Endothelial cell of umbilical vein (primary cell): ENCODE results near the gene IER3. TPM values are rescaled to one million over a fixed set of nuclear protein-coding genes. Genes with fewer than 3 reads are reported as not detected.

Experiments
- BruUV-seq: library from RNA; stranded (reverse); fragments of 400-500 nt; replicated peaks from 2 replicates; lab custom pipeline; 2021; lab: Mats Ljungman, UMichigan
- CTCF ChIA-PET: fragments of 300-600, 350-600 bp; sonication (Branson Sonifier 250); formaldehyde crosslinking; loops from one replicate; lab custom pipeline; 2021; ENCODE audit warnings: antibody characterized with exemption, inconsistent platforms; lab: Charles Lee
- POLR2A ChIA-PET: fragments of 300-600, 350-600 bp; sonication (Branson Sonifier 250); formaldehyde crosslinking; loops from one replicate; lab custom pipeline; 2021; ENCODE audit warnings: antibody characterized with exemption, inconsistent platforms; lab: Charles Lee
- DNase-seq: peaks from one replicate; pipeline ENCODE4 v3.0.0-alpha.2; 2011; ENCODE audit warnings: low read depth, low spot score
- FAIRE-seq: peaks from 2 replicates; lab custom pipeline; 2011; peaks lifted over from hg19 to GRCh38; lab: Jason Lieb, UNC
- H2AFZ ChIP-seq: 2 replicates; pipeline ENCODE4 v1.6.0; 2012; ENCODE audit warnings: low read depth, low read length, control low read depth, inconsistent platforms
- H3K27ac ChIP-seq: 2 replicates; pipeline ENCODE4 v1.5.1; 2011; ENCODE audit warnings: low read depth, mild to moderate bottlenecking, control low read depth, low read length, moderate library complexity; ENCODE audit not compliant: insufficient read depth
- H3K27me3 ChIP-seq, 2 experiments: 2 replicates each; pipeline versions ENCODE4 v1.6.0 to v1.6.1; 2011; ENCODE audit warnings: low read length in 2 of 2, mixed read lengths in 1 of 2; ENCODE audit not compliant: control insufficient read depth in 2 of 2, insufficient read depth in 2 of 2
- H3K36me3 ChIP-seq, 2 experiments: 2 replicates in 1 of 2; 3 replicates in 1 of 2; pipeline ENCODE4 v1.5.1; 2011; ENCODE audit warnings: low read length in 2 of 2, mild to moderate bottlenecking in 1 of 2, moderate library complexity in 1 of 2; ENCODE audit not compliant: control insufficient read depth in 2 of 2, insufficient read depth in 2 of 2; ENCODE audit errors: extremely low read depth in 1 of 2
- H3K4me1 ChIP-seq: 3 replicates; pipeline ENCODE4 v1.5.1; 2011; ENCODE audit warnings: mild to moderate bottlenecking, low read length; ENCODE audit not compliant: control insufficient read depth, insufficient read depth; ENCODE audit errors: extremely low read depth
- H3K4me2 ChIP-seq: 2 replicates; pipeline ENCODE4 v1.6.1; 2011; ENCODE audit warnings: low read length, control low read depth, mixed read lengths; ENCODE audit not compliant: insufficient read depth
- H3K4me3 ChIP-seq, 3 experiments: fragments of 200-600 bp in 1 of 3; sonication (generic), shearing (Covaris generic) in 1 of 3; replicated peaks in 1 of 3; 2 replicates each; pipeline ENCODE4 v1.5.1; 2011 to 2016; ENCODE audit warnings: control low read depth in 3 of 3, low read length in 3 of 3, mild to moderate bottlenecking in 2 of 3, inconsistent platforms in 1 of 3, low read depth in 1 of 3, moderate library complexity in 1 of 3; ENCODE audit not compliant: insufficient read depth in 1 of 3
- H3K79me2 ChIP-seq: 2 replicates; pipeline ENCODE4 v1.6.0; 2012; ENCODE audit warnings: low read length, inconsistent platforms; ENCODE audit not compliant: control insufficient read depth, insufficient read depth
- H3K9ac ChIP-seq: replicated peaks from 2 replicates; pipeline ENCODE3; 2011; ENCODE audit warnings: low read length, control low read depth; ENCODE audit not compliant: insufficient read depth; ENCODE audit errors: extremely low read depth
- H3K9me1 ChIP-seq: replicated peaks from 3 replicates; pipeline ENCODE4 v1.6.0; 2011; ENCODE audit warnings: mild to moderate bottlenecking, low read length; ENCODE audit not compliant: control insufficient read depth, insufficient read depth; ENCODE audit errors: extremely low read depth
- H3K9me3 ChIP-seq: replicated peaks from 2 replicates; pipeline ENCODE4 v1.5.1; 2012; ENCODE audit warnings: low read length, inconsistent platforms; ENCODE audit not compliant: control insufficient read depth, insufficient read depth
- H4K20me1 ChIP-seq: replicated peaks from 2 replicates; pipeline ENCODE3; 2011; ENCODE audit warnings: mild to moderate bottlenecking, low read length; ENCODE audit not compliant: control insufficient read depth, insufficient read depth; ENCODE audit errors: extremely low read depth
- CTCF ChIP-seq, 2 donors: IDR thresholded peaks; 1 replicate in 1 of 2; 2 replicates in 1 of 2; pipeline ENCODE4 v1.5.1; 2011; ENCODE audit warnings: low read length in 2 of 2, mild to moderate bottlenecking in 2 of 2, moderate library complexity in 2 of 2, control low read depth in 1 of 2, inconsistent platforms in 1 of 2, low read depth in 1 of 2; ENCODE audit not compliant: insufficient read depth in 1 of 2; ENCODE audit errors: extremely low read depth in 1 of 2
- EZH2 ChIP-seq: IDR thresholded peaks from 2 replicates; pipeline ENCODE4 v1.6.1; 2012; ENCODE audit warnings: borderline replicate concordance, low read depth, mild to moderate bottlenecking, moderate library complexity, low read length, inconsistent platforms; ENCODE audit not compliant: severe bottlenecking
- FOS ChIP-seq: IDR thresholded peaks from 2 replicates; pipeline ENCODE4 v1.6.1; 2011; ENCODE audit warnings: mild to moderate bottlenecking, low read length, moderate library complexity, borderline replicate concordance; ENCODE audit not compliant: insufficient read depth
- GATA2 ChIP-seq: IDR thresholded peaks from 2 replicates; pipeline ENCODE4 v1.7.0; 2011; ENCODE audit warnings: low read depth, mild to moderate bottlenecking, moderate library complexity, mixed read lengths, low read length; ENCODE audit not compliant: insufficient read length, insufficient read depth
- JUN ChIP-seq: IDR thresholded peaks from 2 replicates; pipeline ENCODE4 v1.6.1; 2011; ENCODE audit warnings: borderline replicate concordance, low read depth; ENCODE audit not compliant: insufficient read length, insufficient read depth
- MAX ChIP-seq: IDR thresholded peaks from 2 replicates; pipeline ENCODE4 v1.6.1; 2011; ENCODE audit not compliant: insufficient read depth, insufficient read length
- MYC ChIP-seq: IDR thresholded peaks from one replicate; pipeline ENCODE4 v1.6.1; 2011; ENCODE audit warnings: mild to moderate bottlenecking, low read depth, low read length
- POLR2A ChIP-seq: IDR thresholded peaks from 2 replicates; pipeline ENCODE4 v1.6.1; 2012; ENCODE audit warnings: low read depth, mild to moderate bottlenecking, control low read depth, low read length
- POLR2AphosphoS5 ChIP-seq: IDR thresholded peaks from 2 replicates; pipeline ENCODE4 v1.6.1; 2012; ENCODE audit warnings: low read depth, mild to moderate bottlenecking, control low read depth, low read length, moderate library complexity; ENCODE audit not compliant: insufficient read depth
- dilution Hi-C: fragments of 300-500 bp; cut with MboI; formaldehyde crosslinking; loops from one replicate; pipeline ENCODE4 v1.15.0; 2019; ENCODE audit warnings: low sequenced_read_pairs; ENCODE audit not compliant: extremely low pct_ligation_motif_present
- intact Hi-C: fragments of 100-400 bp; cut with micrococcal nuclease; formaldehyde crosslinking; loops from one replicate; pipeline ENCODE4 v1.10.0; 2022
- polyA plus RNA-seq, 4 experiments: library from polyadenylated mRNA; depleted of rRNA in 3 of 4; stranded (reverse) in 3 of 4; unstranded in 1 of 4; fragments of >200 nt; gene quantifications; 2 replicates each; pipeline versions ENCODE4 v1.2.1 to v1.2.3, GENCODE V29; 2011 to 2012; ENCODE audit warnings: missing spikeins in 1 of 4
- total RNA-seq: library from RNA; stranded (reverse); gene quantifications from 2 replicates; pipeline ENCODE4 v1.2.3, GENCODE V29; 2021

The IER3 gene
- total and polyA plus RNA-seq, 2 donors (not counting 3 experiments of a cell fraction or from before 2014, with no cell fraction given) = 170 to 468 TPM

GRCh38 chr6:30789606-30790005, 45.3 kb upstream of the IER3 start:
- Histone ChIP-seq H3K4me1 (peaks cover 7% of the 10 kb centered on the region), H3K9ac (no peak overlapping the region), H3K27ac (no peak overlapping the region), H3K9me3 (no peaks in the 10 kb centered on the region), H3K36me3 (no peaks in the 10 kb centered on the region), H3K27me3 (no peaks in the 10 kb centered on the region), H4K20me1 (no peaks in the 10 kb centered on the region), H2AFZ (no peak overlapping the region), H3K79me2 (no peaks in the 10 kb centered on the region), H3K4me3 (no peak overlapping the region), H3K4me2 (no peak overlapping the region), H3K9me1 (no peaks in the 10 kb centered on the region)
- dilution Hi-C loops = no loop called here
- ChIA-PET CTCF (interaction anchor here (1.6 to 2.0 kb wide), 3 partner anchors 11 to 32 kb away, joined by 4 to 7 read pairs (median 6); no protein-coding TSS in a partner anchor), POLR2A (interaction anchor here (1.4 kb wide), 1 partner anchor 21 kb away, joined by 3 read pairs; no protein-coding TSS in a partner anchor)
- DNase-seq (no peak), FAIRE-seq (no peak)
- TF ChIP-seq POLR2AphosphoS5 (no peak), FOS (no peak), MYC (no peak), CTCF (IDR thresholded peaks at IDR 0.05; ENCODE audit: extremely low read depth in 1 of 2, insufficient read depth in 1 of 2, low read depth in 1 of 2, low read length in 2 of 2) (no peak), MAX (no peak), EZH2 (no peak), POLR2A (no peak), JUN (no peak), GATA2 (no peak)
- BruUV-seq = no TSS peak
- intact Hi-C loops = no loop called here
